CD14-positive monocyte (primary cell): Measurements from ENCODE around the gene SBF1. TPM values are rescaled to one million over a fixed set of nuclear protein-coding genes. Genes with fewer than 3 reads are reported as not detected.

ENCODE experiments used
- DNase-seq, 3 donors: peaks; one replicate each; pipeline ENCODE4 v3.0.0-alpha.2; 2011 to 2022
- H2AFZ ChIP-seq: 2 replicates; pipeline ENCODE4 v1.6.0; 2012; ENCODE audit warnings: mild to moderate bottlenecking, low read depth, low read length, inconsistent platforms; ENCODE audit not compliant: insufficient read depth, poor library complexity, severe bottlenecking
- H3K27ac ChIP-seq, 2 donors: 1 replicate in 1 of 2; 2 replicates in 1 of 2; pipeline ENCODE4 v1.5.1; 2012 to 2013; ENCODE audit warnings: low read length in 2 of 2, control low read depth in 1 of 2, inconsistent platforms in 1 of 2, low read depth in 1 of 2, mild to moderate bottlenecking in 1 of 2
- H3K27me3 ChIP-seq, 2 donors: one replicate each; pipeline versions ENCODE4 v1.6.0 to v1.6.1; 2011 to 2013; ENCODE audit warnings: low read length in 2 of 2; ENCODE audit not compliant: control insufficient read depth in 2 of 2, insufficient read depth in 2 of 2
- H3K36me3 ChIP-seq, 2 donors: replicated peaks in 1 of 2; 1 replicate in 1 of 2; 2 replicates in 1 of 2; pipeline versions ENCODE4 v1.5.1 to v1.6.1; 2012 to 2013; ENCODE audit warnings: low read length in 2 of 2, control low read depth in 1 of 2, inconsistent platforms in 1 of 2, mild to moderate bottlenecking in 1 of 2; ENCODE audit not compliant: insufficient read depth in 2 of 2, control insufficient read depth in 1 of 2
- H3K4me1 ChIP-seq, 2 donors: 1 replicate in 1 of 2; 2 replicates in 1 of 2; pipeline versions ENCODE4 v1.5.1 to v1.6.1; 2012 to 2013; ENCODE audit warnings: low read length in 2 of 2, control low read depth in 1 of 2, inconsistent platforms in 1 of 2, mild to moderate bottlenecking in 1 of 2, moderate library complexity in 1 of 2; ENCODE audit not compliant: insufficient read depth in 2 of 2, control insufficient read depth in 1 of 2
- H3K4me2 ChIP-seq: replicated peaks from 2 replicates; pipeline ENCODE3; 2012; ENCODE audit warnings: low read length, moderate library complexity, mild to moderate bottlenecking; ENCODE audit not compliant: poor library complexity, severe bottlenecking; ENCODE audit errors: extremely low read depth
- H3K4me3 ChIP-seq, 3 experiments: fragments of 200-600 bp in 1 of 3; sonication (generic) in 1 of 3; replicated peaks in 1 of 3; 1 replicate in 2 of 3; 2 replicates in 1 of 3; pipeline ENCODE4 v1.5.1; 2011 to 2013; ENCODE audit warnings: low read length in 3 of 3, mild to moderate bottlenecking in 3 of 3, control low read depth in 2 of 3, low read depth in 2 of 3, inconsistent platforms in 1 of 3, moderate library complexity in 1 of 3
- H3K79me2 ChIP-seq: 2 replicates; pipeline ENCODE4 v1.6.0; 2012; ENCODE audit warnings: mild to moderate bottlenecking, control low read depth, inconsistent platforms, low read length, moderate library complexity; ENCODE audit not compliant: insufficient read depth
- H3K9ac ChIP-seq: 2 replicates; pipeline ENCODE4 v1.6.0; 2017; ENCODE audit warnings: low read length, mild to moderate bottlenecking; ENCODE audit not compliant: insufficient read depth, poor library complexity, severe bottlenecking
- H3K9me3 ChIP-seq, 2 donors: replicated peaks in 1 of 2; 1 replicate in 1 of 2; 2 replicates in 1 of 2; pipeline versions ENCODE4 v1.5.1 to v1.6.1; 2012 to 2013; ENCODE audit warnings: low read length in 2 of 2, control low read depth in 1 of 2; ENCODE audit not compliant: control insufficient read depth in 1 of 2, insufficient read depth in 1 of 2
- H4K20me1 ChIP-seq: 2 replicates; pipeline ENCODE4 v1.6.0; 2012; ENCODE audit warnings: mild to moderate bottlenecking, low read length, control low read depth, moderate library complexity; ENCODE audit not compliant: insufficient read depth
- H3K27ac Mint-ChIP-seq, 7 donors: one replicate each; pipeline ENCODE4 v1.8.0; 2020; ENCODE audit warnings: mild to moderate bottlenecking in 7 of 7, mixed read lengths in 7 of 7, moderate library complexity in 6 of 7, inconsistent platforms in 2 of 7
- H3K27me3 Mint-ChIP-seq, 3 donors: one replicate each; pipeline ENCODE4 v1.8.0; 2021 to 2022; ENCODE audit warnings: low read depth in 3 of 3, mild to moderate bottlenecking in 3 of 3, mixed read lengths in 3 of 3, moderate library complexity in 3 of 3, inconsistent platforms in 1 of 3
- H3K36me3 Mint-ChIP-seq, 2 donors: one replicate each; pipeline ENCODE4 v1.8.0; 2020; ENCODE audit warnings: mixed read lengths in 2 of 2, inconsistent platforms in 1 of 2, mild to moderate bottlenecking in 1 of 2
- H3K4me1 Mint-ChIP-seq: one replicate; pipeline ENCODE4 v1.8.0; 2020; ENCODE audit warnings: mild to moderate bottlenecking, mixed read lengths
- H3K4me3 Mint-ChIP-seq, 2 donors: one replicate each; pipeline ENCODE4 v1.8.0; 2020; ENCODE audit warnings: mild to moderate bottlenecking in 2 of 2, mixed read lengths in 2 of 2, moderate library complexity in 1 of 2
- H3K9me3 Mint-ChIP-seq, 7 donors: one replicate each; pipeline ENCODE4 v1.8.0; 2020 to 2022; ENCODE audit warnings: mixed read lengths in 7 of 7, mild to moderate bottlenecking in 6 of 7, moderate library complexity in 6 of 7, inconsistent platforms in 2 of 7
- WGBS: methylation state at CpG from one replicate; pipeline ENCODE4 v1.1.5; 2013; ENCODE audit warnings: missing lambda C conversion rate; ENCODE audit not compliant: insufficient coverage; 5-methylcytosine and 5-hydroxymethylcytosine counted together
- intact Hi-C, 2 donors: fragments of 100-400 bp; cut with micrococcal nuclease; formaldehyde crosslinking; loops; one replicate each; pipeline versions ENCODE4 v1.15.0 to v1.15.1; 2023
- polyA plus RNA-seq, 3 donors: library from polyadenylated mRNA; depleted of rRNA in 1 of 3; unstranded in 2 of 3; stranded (reverse) in 1 of 3; fragments of 300-500 nt in 2 of 3; fragments of >200 nt in 1 of 3; fragmentation: Illumina TruSeq in 2 of 3; gene quantifications; 1 replicate in 2 of 3; 2 replicates in 1 of 3; pipeline ENCODE4 v1.2.3, GENCODE V29; 2012 to 2021
- TF ChIP-seq, protein P1 (sequence below): fragments of 200-600 bp; IDR thresholded peaks from one replicate; pipeline ENCODE4 v1.8.0; 2022; ENCODE audit warnings: antibody characterized with exemption, mild to moderate bottlenecking

Gene SBF1
- polyA plus RNA-seq, 3 donors: 4.0 to 45.9 (median 6.2) TPM

GRCh38 chr22:50497093-50497492, 22.3 kb upstream of the SBF1 start:
- H3K36me3 ChIP-seq: peaks cover 0 to 2% of the 10 kb centered on the region in 2 donors
- 81% methylated on average over 4 of the region's 6 CpGs for WGBS
- no peak for DNase-seq
- no peak overlapping the region for H3K9ac ChIP-seq
- no peaks in the 10 kb centered on the region for H3K79me2 ChIP-seq
- intact Hi-C loops: loop anchor here (5.0 to 10.0 kb wide), 2 partner anchors 142 to 245 kb away; partner anchors contain the start of gene HDAC10 (in 2 of the 2)
- H3K9me3 ChIP-seq: no peaks in the 10 kb centered on the region
- H3K36me3 Mint-ChIP-seq: peaks cover 1% of the 10 kb centered on the region in 2 donors
- no peak overlapping the region for H3K4me3 ChIP-seq
- peaks cover 2% of the 10 kb centered on the region for H3K4me1 Mint-ChIP-seq
- H3K27ac Mint-ChIP-seq: no peak overlapping the region
- H3K27me3 Mint-ChIP-seq: peaks cover 6 to 10% (median 10%) of the 10 kb centered on the region in 3 donors
- H3K27ac ChIP-seq: no peak overlapping the region
- H3K4me1 ChIP-seq: no peaks in the 10 kb centered on the region
- no peak overlapping the region for H3K4me3 Mint-ChIP-seq
- no peaks in the 10 kb centered on the region for H3K27me3 ChIP-seq
- no peaks in the 10 kb centered on the region for H3K9me3 Mint-ChIP-seq
- TF ChIP-seq, protein P1, sequence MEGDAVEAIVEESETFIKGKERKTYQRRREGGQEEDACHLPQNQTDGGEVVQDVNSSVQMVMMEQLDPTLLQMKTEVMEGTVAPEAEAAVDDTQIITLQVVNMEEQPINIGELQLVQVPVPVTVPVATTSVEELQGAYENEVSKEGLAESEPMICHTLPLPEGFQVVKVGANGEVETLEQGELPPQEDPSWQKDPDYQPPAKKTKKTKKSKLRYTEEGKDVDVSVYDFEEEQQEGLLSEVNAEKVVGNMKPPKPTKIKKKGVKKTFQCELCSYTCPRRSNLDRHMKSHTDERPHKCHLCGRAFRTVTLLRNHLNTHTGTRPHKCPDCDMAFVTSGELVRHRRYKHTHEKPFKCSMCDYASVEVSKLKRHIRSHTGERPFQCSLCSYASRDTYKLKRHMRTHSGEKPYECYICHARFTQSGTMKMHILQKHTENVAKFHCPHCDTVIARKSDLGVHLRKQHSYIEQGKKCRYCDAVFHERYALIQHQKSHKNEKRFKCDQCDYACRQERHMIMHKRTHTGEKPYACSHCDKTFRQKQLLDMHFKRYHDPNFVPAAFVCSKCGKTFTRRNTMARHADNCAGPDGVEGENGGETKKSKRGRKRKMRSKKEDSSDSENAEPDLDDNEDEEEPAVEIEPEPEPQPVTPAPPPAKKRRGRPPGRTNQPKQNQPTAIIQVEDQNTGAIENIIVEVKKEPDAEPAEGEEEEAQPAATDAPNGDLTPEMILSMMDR: no peak
- no peak overlapping the region for H2AFZ ChIP-seq
- no peaks in the 10 kb centered on the region for H4K20me1 ChIP-seq
- H3K4me2 ChIP-seq: no peak overlapping the region

DNA sequence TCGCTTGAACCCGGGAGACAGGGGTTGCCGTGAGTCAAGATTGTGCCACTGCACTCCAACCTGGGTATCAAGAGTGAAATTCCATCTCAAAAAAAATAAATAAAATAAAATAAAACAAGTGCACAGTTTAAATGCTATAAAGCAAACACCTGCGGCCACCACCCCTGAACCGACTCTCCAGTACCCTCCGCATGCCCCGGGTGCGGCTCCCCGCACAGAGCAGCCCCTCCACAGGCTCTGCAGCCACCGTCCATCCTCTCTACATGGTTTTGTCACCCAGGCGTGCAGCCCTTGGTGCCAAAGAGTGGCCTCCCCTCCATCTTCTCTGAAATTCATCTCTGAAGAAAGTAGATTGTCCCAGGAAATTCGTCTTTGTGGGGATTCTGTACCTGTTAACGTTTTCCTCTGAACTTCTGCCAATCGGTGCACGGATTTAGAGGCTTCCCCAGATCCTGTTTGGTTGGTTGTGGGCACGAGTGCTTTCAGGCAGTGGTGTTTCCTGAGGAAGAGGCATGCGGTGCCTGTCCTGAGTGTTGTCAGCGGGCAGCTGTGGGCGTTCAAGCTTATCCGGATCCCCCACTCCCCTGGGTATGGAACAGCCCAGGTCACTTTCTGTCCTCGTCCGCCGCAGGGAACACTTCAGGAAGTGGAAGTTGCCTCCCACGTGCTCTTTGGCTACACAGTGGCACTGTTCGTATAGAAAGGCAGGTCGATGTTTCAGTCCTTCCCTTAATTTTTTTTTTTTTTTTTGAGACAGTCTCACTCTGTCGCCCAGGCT, 15.9 kb upstream of the SBF1 start:
- H3K27me3 ChIP-seq: no peaks in the 10 kb centered on the region
- H3K9ac ChIP-seq: peak overlapping the region; percentile 21
- 30% methylated on average over 21 of the region's 27 CpGs for WGBS
- H4K20me1 ChIP-seq: no peaks in the 10 kb centered on the region
- peak overlapping the region; percentile 68 for H2AFZ ChIP-seq
- TF ChIP-seq, protein P1: no peak
- H3K27ac ChIP-seq: no peak overlapping the region
- no peaks in the 10 kb centered on the region for H3K79me2 ChIP-seq
- Mint-ChIP-seq H3K36me3 (no peaks in the 10 kb centered on the region), H3K27me3 (peaks cover 5 to 10% (median 9%) of the 10 kb centered on the region in 3 donors), H3K4me1 (peaks cover 8% of the 10 kb centered on the region), H3K27ac (no peak overlapping the region), H3K4me3 (peak overlapping the region; percentile 63 to 86), H3K9me3 (no peaks in the 10 kb centered on the region)
- H3K36me3 ChIP-seq: no peaks in the 10 kb centered on the region
- H3K4me3 ChIP-seq: peak overlapping the region in 1 of 3 experiments; percentile 20
- peak overlapping the region; percentile 27 for H3K4me2 ChIP-seq
- intact Hi-C loops: loop anchor here in 1 of 2 donors (10.0 kb wide), 1 partner anchor 136 kb away; no protein-coding TSS in a partner anchor
- DNase-seq: peak in 2 of 3 donors; percentile 22 to 38
- H3K4me1 ChIP-seq: peaks cover 0 to 9% of the 10 kb centered on the region in 2 donors
- H3K9me3 ChIP-seq: no peaks in the 10 kb centered on the region
